Transverse colon (tissue), 4 donors: Measurements from ENCODE around the gene HAUS2. TPM values are rescaled to one million over a fixed set of nuclear protein-coding genes. Genes with fewer than 3 reads are reported as not detected.
A peak's percentile ranks its signal among the peaks of the same experiment; 100 is the strongest.

Source experiments
- DNase-seq: peaks from one replicate; pipeline ENCODE4 v3.0.0-alpha.2; 2019
- H3K27ac ChIP-seq, 4 donors: fragments of 200-600 bp; sonication (generic); 2 replicates each; pipeline ENCODE4 v1.5.1; 2016 to 2018; ENCODE audit warnings: inconsistent platforms in 4 of 4
- H3K27me3 ChIP-seq: fragments of 200-600 bp; sonication (generic); 2 replicates; pipeline ENCODE4 v1.5.1; 2017; ENCODE audit warnings: inconsistent platforms
- H3K36me3 ChIP-seq, 4 donors: fragments of 200-600 bp; sonication (generic); 2 replicates each; pipeline ENCODE4 v1.5.1; 2017 to 2019; ENCODE audit warnings: inconsistent platforms in 4 of 4
- H3K4me1 ChIP-seq, 4 donors: fragments of 200-600 bp; sonication (generic); 2 replicates each; pipeline ENCODE4 v1.5.1; 2017 to 2020; ENCODE audit warnings: inconsistent platforms in 4 of 4
- H3K4me3 ChIP-seq, 4 donors: fragments of 200-600 bp; sonication (generic); 1 replicate in 1 of 4; 2 replicates in 3 of 4; pipeline versions ENCODE4 v1.5.1 to v1.6.1; 2017 to 2019; ENCODE audit warnings: inconsistent platforms in 4 of 4
- H3K9me3 ChIP-seq, 2 donors: fragments of 200-600 bp; sonication (generic); 2 replicates each; pipeline ENCODE4 v1.5.1; 2017 to 2019; ENCODE audit warnings: inconsistent platforms in 2 of 2
- CTCF ChIP-seq, 5 experiments: fragments of 200-600 bp in 3 of 5; fragments of 450-650 bp in 2 of 5; sonication (generic) in 3 of 5; IDR thresholded peaks; 1 replicate in 2 of 5; 2 replicates in 3 of 5; pipeline ENCODE4 v1.5.1; 2016 to 2017; ENCODE audit warnings: antibody characterized with exemption in 5 of 5, inconsistent platforms in 3 of 5, mild to moderate bottlenecking in 2 of 5, moderate library complexity in 1 of 5
- EP300 ChIP-seq: sonication (generic); formaldehyde crosslinking; IDR thresholded peaks from one replicate; pipeline ENCODE4 v1.6.1; 2017; ENCODE audit warnings: antibody characterized with exemption, low read depth
- POLR2A ChIP-seq: fragments of 450-650 bp; IDR thresholded peaks from one replicate; pipeline ENCODE4 v1.6.1; 2016; ENCODE audit warnings: antibody characterized with exemption, mild to moderate bottlenecking, moderate library complexity
- POLR2AphosphoS5 ChIP-seq, 3 donors: sonication (generic); formaldehyde crosslinking; IDR thresholded peaks; one replicate each; pipeline ENCODE4 v1.6.1; 2016; ENCODE audit warnings: antibody characterized with exemption in 3 of 3
- WGBS, 2 donors: methylation state at CpG; one replicate each; pipeline ENCODE4 v1.1.5; 2018; ENCODE audit warnings: low coverage in 1 of 2; 5-methylcytosine and 5-hydroxymethylcytosine counted together
- in situ Hi-C, 4 donors: fragments of 200-750 bp; cut with MboI; loops; one replicate each; pipeline versions ENCODE4 v1.15.0 to v1.15.1; 2017; ENCODE audit warnings: low sequenced_read_pairs in 3 of 4, low pct_ligation_motif_present in 1 of 4, low pct_unique_long_range_greater_than_20kb in 1 of 4
- intact Hi-C: fragments of 100-400 bp; cut with DNase I; formaldehyde crosslinking; loops from one replicate; pipeline ENCODE4 v1.15.1; 2023; ENCODE audit warnings: low total_unique reads
- total RNA-seq, 4 donors: library from RNA; depleted of rRNA; stranded (reverse); fragments of >200 nt; gene quantifications; one replicate each; pipeline ENCODE4 v1.1.0, GENCODE V29; 2016

Gene HAUS2
- total RNA-seq, 4 donors from 2014 or later: 10.6 to 27.5 (median 13.6) TPM

DNA sequence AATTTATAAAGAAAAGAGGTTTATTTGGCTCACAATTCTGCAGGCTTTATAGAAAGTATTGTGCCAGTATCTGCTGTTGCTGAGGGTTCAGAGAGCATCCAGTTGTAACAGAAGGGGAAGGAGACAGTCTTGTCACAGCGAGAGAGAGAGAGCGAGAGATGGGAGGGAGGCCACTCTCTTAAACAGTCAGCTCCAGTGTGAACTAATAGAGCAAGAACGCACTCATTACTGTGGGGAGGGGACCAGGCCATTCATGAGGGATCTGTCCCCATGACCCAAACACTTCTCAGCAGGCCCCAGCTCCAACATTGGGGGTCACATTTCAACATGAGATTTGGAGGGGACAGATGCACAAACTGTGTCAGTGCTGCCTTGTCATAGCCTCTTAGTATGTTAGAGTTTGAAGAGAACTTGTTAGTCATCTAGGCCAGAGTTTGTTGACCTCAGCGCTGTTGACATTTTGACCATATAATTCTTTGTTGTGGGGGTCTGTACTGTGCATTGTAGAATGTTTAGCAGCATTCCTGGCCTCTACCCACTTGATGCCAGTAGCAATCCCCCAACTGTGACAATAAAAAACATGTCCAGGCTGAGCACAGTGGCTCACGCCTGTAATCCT is 42.1 kb downstream of the HAUS2 start:
- Histone ChIP-seq H3K27ac (peak overlapping the region; percentile 53 to 81 (median 78)), H3K4me1 (peaks cover 5 to 34% (median 22%) of the 10 kb centered on the region in 4 donors), H3K4me3 (no peak overlapping the region), H3K36me3 (no peaks in the 10 kb centered on the region), H3K9me3 (no peaks in the 10 kb centered on the region), H3K27me3 (no peaks in the 10 kb centered on the region)
- no peak for DNase-seq
- intact Hi-C loops: no loop called here
- in situ Hi-C loops: loop anchor here in 1 of 4 donors (10.0 kb wide), 1 partner anchor 64 kb away; no protein-coding TSS in a partner anchor
- no peak for TF ChIP-seq POLR2A
- no peak for TF ChIP-seq CTCF (IDR thresholded peaks at IDR 0.05)
- TF ChIP-seq EP300: no peak
- 80 to 100% methylated on average over 1 to 5 of the region's 5 CpGs for WGBS, 2 donors

DNA sequence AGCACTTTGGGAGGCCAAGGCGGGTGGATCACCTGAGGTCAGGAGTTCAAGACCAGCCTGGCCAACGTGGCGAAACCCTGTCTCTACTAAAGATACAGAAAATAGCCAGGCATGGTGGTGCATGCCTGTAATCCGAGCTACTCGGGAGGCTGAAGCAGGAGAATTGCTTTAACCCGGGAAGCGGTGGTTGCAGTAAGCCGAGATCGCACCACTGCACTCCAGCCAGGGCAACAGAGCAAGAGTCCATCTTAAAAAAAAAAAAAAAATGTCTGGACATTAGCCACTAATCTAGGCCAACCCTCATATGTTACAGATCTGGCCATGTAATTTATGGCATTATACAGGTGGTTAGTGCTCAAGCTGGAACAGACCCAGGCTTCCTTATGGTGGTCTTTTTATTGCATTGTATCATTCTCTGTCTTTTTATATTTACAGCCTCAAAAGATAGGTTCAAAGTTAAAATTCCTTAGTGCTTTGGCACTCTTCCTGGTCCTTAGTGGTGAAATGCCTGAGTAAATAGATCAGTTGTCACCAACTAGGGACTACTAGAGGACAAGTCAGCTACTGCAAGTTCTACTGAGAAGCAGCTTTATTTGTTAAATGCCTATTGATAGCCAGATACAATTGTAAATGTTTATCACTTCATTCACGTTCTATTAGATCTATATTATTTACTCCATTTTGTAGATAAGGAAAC is 42.7 kb downstream of the HAUS2 start:
- intact Hi-C loops: no loop called here
- H3K27me3 ChIP-seq: no peaks in the 10 kb centered on the region
- in situ Hi-C loops: loop anchor here in 1 of 4 donors (10.0 kb wide), 1 partner anchor 63 kb away; no protein-coding TSS in a partner anchor
- H3K36me3 ChIP-seq: no peaks in the 10 kb centered on the region
- H3K4me1 ChIP-seq: peaks cover 5 to 40% (median 26%) of the 10 kb centered on the region in 4 donors
- no peaks in the 10 kb centered on the region for H3K9me3 ChIP-seq
- no peak overlapping the region for H3K4me3 ChIP-seq
- TF ChIP-seq CTCF (IDR thresholded peaks at IDR 0.05) (peak; percentile 29 to 63 (median 45)), POLR2AphosphoS5 (IDR thresholded peaks at IDR 0.05) (no peak)
- WGBS, 2 donors: 58 to 59% methylated on average over 9 to 10 of the region's 10 CpGs
- no peak for DNase-seq
- peak overlapping the region; percentile 53 to 81 (median 78) for H3K27ac ChIP-seq

DNA sequence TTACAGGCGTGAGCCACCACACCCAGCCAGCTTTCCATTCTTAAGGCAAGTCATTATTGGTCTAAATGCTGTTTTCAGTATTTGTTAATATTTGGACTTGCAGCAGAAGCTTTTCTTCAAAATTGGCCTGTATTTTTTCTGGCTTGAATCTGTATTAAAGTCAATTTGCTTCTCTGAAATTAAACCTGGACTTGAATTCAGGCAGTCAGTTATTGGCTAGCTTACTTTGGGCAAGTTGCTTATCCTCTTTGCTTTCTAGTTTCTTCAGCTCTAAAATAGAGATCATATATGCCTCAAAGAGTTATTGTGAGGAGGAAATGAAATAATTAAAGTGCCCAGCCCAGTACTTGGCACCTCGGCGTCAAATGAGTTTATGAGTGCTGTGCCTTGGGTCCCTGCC is 44.1 kb downstream of the HAUS2 start:
- TF ChIP-seq CTCF (IDR thresholded peaks at IDR 0.05) (no peak), EP300 (no peak), POLR2AphosphoS5 (IDR thresholded peaks at IDR 0.05) (no peak), POLR2A (no peak)
- in situ Hi-C loops (loop anchor here in 1 of 4 donors (10.0 kb wide), 1 partner anchor 62 kb away; no protein-coding TSS in a partner anchor), intact Hi-C loops (no loop called here)
- DNase-seq: peak; percentile 29
- Histone ChIP-seq H3K4me3 (no peak overlapping the region), H3K36me3 (no peaks in the 10 kb centered on the region), H3K27me3 (no peaks in the 10 kb centered on the region), H3K27ac (peak overlapping the region; percentile 71 to 81 (median 78)), H3K9me3 (no peaks in the 10 kb centered on the region), H3K4me1 (peaks cover 10 to 46% (median 26%) of the 10 kb centered on the region in 4 donors)
- WGBS, 2 donors: 60 to 100% methylated on average over 1 to 3 of the region's 3 CpGs

- Histone ChIP-seq H3K9me3 (no peaks in the 10 kb centered on the region), H3K36me3 (no peaks in the 10 kb centered on the region), H3K4me1 (peaks cover 10 to 46% (median 26%) of the 10 kb centered on the region in 4 donors), H3K4me3 (no peak overlapping the region), H3K27me3 (no peaks in the 10 kb centered on the region), H3K27ac (peak overlapping the region; percentile 71 to 81 (median 78))
- 74 to 77% methylated on average over 2 to 4 of the region's 4 CpGs for WGBS, 2 donors
- TF ChIP-seq POLR2A: no peak
- TF ChIP-seq POLR2AphosphoS5 (IDR thresholded peaks at IDR 0.05): no peak
- no peak for TF ChIP-seq EP300
- TF ChIP-seq CTCF (IDR thresholded peaks at IDR 0.05): no peak
- DNase-seq: peak; percentile 18
- intact Hi-C loops: no loop called here
- in situ Hi-C loops: loop anchor here in 1 of 4 donors (10.0 kb wide), 1 partner anchor 62 kb away; no protein-coding TSS in a partner anchor
Measured at GRCh38 chr15:42593143-42593542, 44.5 kb downstream of the HAUS2 start.
